CD14-positive monocyte (primary cell): Measurements from ENCODE around the gene TLCD3B. TPM values are rescaled to one million over a fixed set of nuclear protein-coding genes. Genes with fewer than 3 reads are reported as not detected.

Source experiments
- DNase-seq, 3 donors: peaks; one replicate each; pipeline ENCODE4 v3.0.0-alpha.2; 2011 to 2022
- H2AFZ ChIP-seq: 2 replicates; pipeline ENCODE4 v1.6.0; 2012; ENCODE audit warnings: mild to moderate bottlenecking, low read depth, low read length, inconsistent platforms; ENCODE audit not compliant: insufficient read depth, poor library complexity, severe bottlenecking
- H3K27ac ChIP-seq, 2 donors: 1 replicate in 1 of 2; 2 replicates in 1 of 2; pipeline ENCODE4 v1.5.1; 2012 to 2013; ENCODE audit warnings: low read length in 2 of 2, control low read depth in 1 of 2, inconsistent platforms in 1 of 2, low read depth in 1 of 2, mild to moderate bottlenecking in 1 of 2
- H3K27me3 ChIP-seq, 2 donors: one replicate each; pipeline versions ENCODE4 v1.6.0 to v1.6.1; 2011 to 2013; ENCODE audit warnings: low read length in 2 of 2; ENCODE audit not compliant: control insufficient read depth in 2 of 2, insufficient read depth in 2 of 2
- H3K36me3 ChIP-seq, 2 donors: replicated peaks in 1 of 2; 1 replicate in 1 of 2; 2 replicates in 1 of 2; pipeline versions ENCODE4 v1.5.1 to v1.6.1; 2012 to 2013; ENCODE audit warnings: low read length in 2 of 2, control low read depth in 1 of 2, inconsistent platforms in 1 of 2, mild to moderate bottlenecking in 1 of 2; ENCODE audit not compliant: insufficient read depth in 2 of 2, control insufficient read depth in 1 of 2
- H3K4me1 ChIP-seq, 2 donors: 1 replicate in 1 of 2; 2 replicates in 1 of 2; pipeline versions ENCODE4 v1.5.1 to v1.6.1; 2012 to 2013; ENCODE audit warnings: low read length in 2 of 2, control low read depth in 1 of 2, inconsistent platforms in 1 of 2, mild to moderate bottlenecking in 1 of 2, moderate library complexity in 1 of 2; ENCODE audit not compliant: insufficient read depth in 2 of 2, control insufficient read depth in 1 of 2
- H3K4me2 ChIP-seq: replicated peaks from 2 replicates; pipeline ENCODE3; 2012; ENCODE audit warnings: low read length, moderate library complexity, mild to moderate bottlenecking; ENCODE audit not compliant: poor library complexity, severe bottlenecking; ENCODE audit errors: extremely low read depth
- H3K4me3 ChIP-seq, 3 experiments: fragments of 200-600 bp in 1 of 3; sonication (generic) in 1 of 3; replicated peaks in 1 of 3; 1 replicate in 2 of 3; 2 replicates in 1 of 3; pipeline ENCODE4 v1.5.1; 2011 to 2013; ENCODE audit warnings: low read length in 3 of 3, mild to moderate bottlenecking in 3 of 3, control low read depth in 2 of 3, low read depth in 2 of 3, inconsistent platforms in 1 of 3, moderate library complexity in 1 of 3
- H3K79me2 ChIP-seq: 2 replicates; pipeline ENCODE4 v1.6.0; 2012; ENCODE audit warnings: mild to moderate bottlenecking, control low read depth, inconsistent platforms, low read length, moderate library complexity; ENCODE audit not compliant: insufficient read depth
- H3K9ac ChIP-seq: 2 replicates; pipeline ENCODE4 v1.6.0; 2017; ENCODE audit warnings: low read length, mild to moderate bottlenecking; ENCODE audit not compliant: insufficient read depth, poor library complexity, severe bottlenecking
- H3K9me3 ChIP-seq, 2 donors: replicated peaks in 1 of 2; 1 replicate in 1 of 2; 2 replicates in 1 of 2; pipeline versions ENCODE4 v1.5.1 to v1.6.1; 2012 to 2013; ENCODE audit warnings: low read length in 2 of 2, control low read depth in 1 of 2; ENCODE audit not compliant: control insufficient read depth in 1 of 2, insufficient read depth in 1 of 2
- H4K20me1 ChIP-seq: 2 replicates; pipeline ENCODE4 v1.6.0; 2012; ENCODE audit warnings: mild to moderate bottlenecking, low read length, control low read depth, moderate library complexity; ENCODE audit not compliant: insufficient read depth
- H3K27ac Mint-ChIP-seq, 7 donors: one replicate each; pipeline ENCODE4 v1.8.0; 2020; ENCODE audit warnings: mild to moderate bottlenecking in 7 of 7, mixed read lengths in 7 of 7, moderate library complexity in 6 of 7, inconsistent platforms in 2 of 7
- H3K27me3 Mint-ChIP-seq, 3 donors: one replicate each; pipeline ENCODE4 v1.8.0; 2021 to 2022; ENCODE audit warnings: low read depth in 3 of 3, mild to moderate bottlenecking in 3 of 3, mixed read lengths in 3 of 3, moderate library complexity in 3 of 3, inconsistent platforms in 1 of 3
- H3K36me3 Mint-ChIP-seq, 2 donors: one replicate each; pipeline ENCODE4 v1.8.0; 2020; ENCODE audit warnings: mixed read lengths in 2 of 2, inconsistent platforms in 1 of 2, mild to moderate bottlenecking in 1 of 2
- H3K4me1 Mint-ChIP-seq: one replicate; pipeline ENCODE4 v1.8.0; 2020; ENCODE audit warnings: mild to moderate bottlenecking, mixed read lengths
- H3K4me3 Mint-ChIP-seq, 2 donors: one replicate each; pipeline ENCODE4 v1.8.0; 2020; ENCODE audit warnings: mild to moderate bottlenecking in 2 of 2, mixed read lengths in 2 of 2, moderate library complexity in 1 of 2
- H3K9me3 Mint-ChIP-seq, 7 donors: one replicate each; pipeline ENCODE4 v1.8.0; 2020 to 2022; ENCODE audit warnings: mixed read lengths in 7 of 7, mild to moderate bottlenecking in 6 of 7, moderate library complexity in 6 of 7, inconsistent platforms in 2 of 7
- CTCF ChIP-seq: fragments of 200-600 bp; IDR thresholded peaks from one replicate; pipeline ENCODE4 v1.8.0; 2022; ENCODE audit warnings: antibody characterized with exemption, mild to moderate bottlenecking
- WGBS: methylation state at CpG from one replicate; pipeline ENCODE4 v1.1.5; 2013; ENCODE audit warnings: missing lambda C conversion rate; ENCODE audit not compliant: insufficient coverage; 5-methylcytosine and 5-hydroxymethylcytosine counted together
- intact Hi-C, 2 donors: fragments of 100-400 bp; cut with micrococcal nuclease; formaldehyde crosslinking; loops; one replicate each; pipeline versions ENCODE4 v1.15.0 to v1.15.1; 2023
- polyA plus RNA-seq, 3 donors: library from polyadenylated mRNA; depleted of rRNA in 1 of 3; unstranded in 2 of 3; stranded (reverse) in 1 of 3; fragments of 300-500 nt in 2 of 3; fragments of >200 nt in 1 of 3; fragmentation: Illumina TruSeq in 2 of 3; gene quantifications; 1 replicate in 2 of 3; 2 replicates in 1 of 3; pipeline ENCODE4 v1.2.3, GENCODE V29; 2012 to 2021

The TLCD3B gene
- polyA plus RNA-seq, 3 donors = not detected

GRCh38 chr16:30030011-30030685 lies 923 bp downstream of the TLCD3B start:
- intact Hi-C loops = no loop called here
- no peak overlapping the region for H3K27ac ChIP-seq
- no peaks in the 10 kb centered on the region for H3K36me3 Mint-ChIP-seq
- no peaks in the 10 kb centered on the region for H3K36me3 ChIP-seq
- H3K4me2 ChIP-seq = no peak overlapping the region
- no peak overlapping the region for H3K4me3 ChIP-seq
- H2AFZ ChIP-seq = no peak overlapping the region
- no peaks in the 10 kb centered on the region for H3K79me2 ChIP-seq
- H3K9me3 ChIP-seq = peaks cover 0 to 6% of the 10 kb centered on the region in 2 donors
- DNase-seq = no peak
- peaks cover 50 to 84% (median 68%) of the 10 kb centered on the region in 3 donors for H3K27me3 Mint-ChIP-seq
- no peak for TF ChIP-seq CTCF
- H3K4me1 ChIP-seq = peaks cover 0 to 4% of the 10 kb centered on the region in 2 donors
- no peaks in the 10 kb centered on the region for H4K20me1 ChIP-seq
- no peak overlapping the region for H3K9ac ChIP-seq
- H3K27me3 ChIP-seq = peaks cover 30 to 59% of the 10 kb centered on the region in 2 donors
- peaks cover 3% of the 10 kb centered on the region for H3K4me1 Mint-ChIP-seq
- no peak overlapping the region for H3K27ac Mint-ChIP-seq
- 19% methylated on average over 12 of the region's 23 CpGs for WGBS
- peaks cover 0 to 8% (median 5%) of the 10 kb centered on the region in 7 donors for H3K9me3 Mint-ChIP-seq
- H3K4me3 Mint-ChIP-seq = peak overlapping the region in 1 of 2 donors; percentile 77

GRCh38 chr16:30028438-30029076 lies 2.5 kb downstream of the TLCD3B start:
- Mint-ChIP-seq H3K27ac (peak overlapping the region in 1 of 7 donors; percentile 50), H3K27me3 (peaks cover 52 to 72% (median 66%) of the 10 kb centered on the region in 3 donors), H3K4me3 (peak overlapping the region in 1 of 2 donors; percentile 77), H3K4me1 (peaks cover 1% of the 10 kb centered on the region), H3K36me3 (no peaks in the 10 kb centered on the region), H3K9me3 (peaks cover 0 to 8% (median 5%) of the 10 kb centered on the region in 7 donors)
- WGBS = 6% methylated on average over 10 of the region's 18 CpGs
- H2AFZ ChIP-seq = no peak overlapping the region
- no peak for DNase-seq
- H3K36me3 ChIP-seq = no peaks in the 10 kb centered on the region
- intact Hi-C loops = loop anchor here in 1 of 2 donors (10.0 kb wide), 2 partner anchors 84 to 334 kb away; no protein-coding TSS in a partner anchor
- H3K9ac ChIP-seq = no peak overlapping the region
- peaks cover 30 to 59% of the 10 kb centered on the region in 2 donors for H3K27me3 ChIP-seq
- no peak overlapping the region for H3K4me3 ChIP-seq
- peaks cover 0 to 4% of the 10 kb centered on the region in 2 donors for H3K4me1 ChIP-seq
- TF ChIP-seq CTCF = no peak
- no peaks in the 10 kb centered on the region for H4K20me1 ChIP-seq
- no peaks in the 10 kb centered on the region for H3K79me2 ChIP-seq
- peaks cover 0 to 6% of the 10 kb centered on the region in 2 donors for H3K9me3 ChIP-seq
- no peak overlapping the region for H3K4me2 ChIP-seq
- no peak overlapping the region for H3K27ac ChIP-seq
